SH-SY5Y (cell line): ENCODE data around the gene TRIM29.

ENCODE experiments used
- GATA2 ChIP-seq: IDR thresholded peaks from 2 replicates; pipeline ENCODE4 v1.6.1; 2011; ENCODE audit warnings: mild to moderate bottlenecking, low read depth, low read length
- GATA3 ChIP-seq: IDR thresholded peaks from 2 replicates; pipeline ENCODE4 v1.6.1; 2011; ENCODE audit warnings: low read depth, mild to moderate bottlenecking, low read length, moderate library complexity

Gene TRIM29

GRCh38 chr11:120179057-120179672, 41.3 kb upstream of the TRIM29 start:
- TF ChIP-seq GATA3 = no peak
- no peak for TF ChIP-seq GATA2

- TF ChIP-seq GATA2 (no peak), GATA3 (no peak)
Observed at GRCh38 chr11:120178561-120179056, 40.7 kb upstream of the TRIM29 start.

GRCh38 chr11:120174866-120175265, 37.0 kb upstream of the TRIM29 start:
- TF ChIP-seq GATA3 = no peak
- no peak for TF ChIP-seq GATA2

- TF ChIP-seq GATA2 (no peak), GATA3 (no peak)
Observed at GRCh38 chr11:120173807-120174206, 35.9 kb upstream of the TRIM29 start.

GRCh38 chr11:120173019-120173705, 35.2 kb upstream of the TRIM29 start:
- TF ChIP-seq GATA2 (no peak), GATA3 (no peak)

- TF ChIP-seq GATA2 (no peak), GATA3 (no peak)
Observed at GRCh38 chr11:120172054-120172911, 34.4 kb upstream of the TRIM29 start.

- no peak for TF ChIP-seq GATA3
- no peak for TF ChIP-seq GATA2
Observed at GRCh38 chr11:120170741-120171261, 32.9 kb upstream of the TRIM29 start.

- no peak for TF ChIP-seq GATA3
- no peak for TF ChIP-seq GATA2
Observed at GRCh38 chr11:120169981-120170698, 32.2 kb upstream of the TRIM29 start.

GRCh38 chr11:120168960-120169681, 31.2 kb upstream of the TRIM29 start:
- TF ChIP-seq GATA3 = no peak
- no peak for TF ChIP-seq GATA2

GRCh38 chr11:120168108-120168959, 30.4 kb upstream of the TRIM29 start:
- TF ChIP-seq GATA2 (no peak), GATA3 (no peak)

- TF ChIP-seq GATA3 (no peak), GATA2 (no peak)
Observed at GRCh38 chr11:120167659-120168058, 29.7 kb upstream of the TRIM29 start.

- no peak for TF ChIP-seq GATA2
- TF ChIP-seq GATA3 = no peak
Observed at GRCh38 chr11:120160436-120160835, 22.5 kb upstream of the TRIM29 start.

GRCh38 chr11:120153221-120153620, 15.3 kb upstream of the TRIM29 start:
- TF ChIP-seq GATA3 (no peak), GATA2 (no peak)

GRCh38 chr11:120151536-120151935, 13.6 kb upstream of the TRIM29 start:
- TF ChIP-seq GATA2 = no peak
- no peak for TF ChIP-seq GATA3
